Colonic mucosa (tissue), 4 donors: Measurements from ENCODE around the gene DISC1. TPM values are rescaled to one million over a fixed set of nuclear protein-coding genes. Genes with fewer than 3 reads are reported as not detected.

Source experiments
- DNase-seq: peaks from one replicate; pipeline ENCODE4 v3.0.0-alpha.2; 2020
- H3K27ac ChIP-seq: fragments of 200-600 bp; one replicate; pipeline ENCODE4 v1.8.0; 2021
- H3K27me3 ChIP-seq: fragments of 200-600 bp; one replicate; pipeline ENCODE4 v1.8.0; 2021
- H3K36me3 ChIP-seq: fragments of 200-600 bp; one replicate; pipeline ENCODE4 v1.8.0; 2021
- H3K4me1 ChIP-seq: fragments of 200-600 bp; one replicate; pipeline ENCODE4 v1.8.0; 2021; ENCODE audit warnings: mild to moderate bottlenecking
- H3K4me3 ChIP-seq: fragments of 200-600 bp; one replicate; pipeline ENCODE4 v1.8.0; 2021
- H3K9ac ChIP-seq, 2 donors: one replicate each; pipeline ENCODE4 v1.7.0; 2013; ENCODE audit warnings: control low read depth in 2 of 2, low read depth in 2 of 2, low read length in 2 of 2
- H3K9me3 ChIP-seq: fragments of 200-600 bp; one replicate; pipeline ENCODE4 v1.8.0; 2021
- CTCF ChIP-seq: fragments of 200-600 bp; IDR thresholded peaks from one replicate; pipeline ENCODE4 v1.8.0; 2022; ENCODE audit warnings: antibody characterized with exemption, mild to moderate bottlenecking
- intact Hi-C: fragments of 100-400 bp; cut with DNase I; formaldehyde crosslinking; loops from one replicate; pipeline ENCODE4 v1.14.1; 2022
- total RNA-seq, 2 donors: library from RNA; stranded (reverse); fragmentation: NEBNext Ultra II Directional in 1 of 2; extraction: Animal tissue kit (Norgen Biotek cat#: 25700) in 1 of 2; gene quantifications; one replicate each; pipeline ENCODE4 v1.2.1, GENCODE V29; 2021
- donor health status: healthy.
- donor health status: DM: no; HTN: no; CAD: no.
- donor health status: DM: no; HTN: no; CAD: no.

The DISC1 gene
- total RNA-seq, 2 donors from 2014 or later = 3.4 to 5.3 TPM

- Histone ChIP-seq H3K27me3 (no peaks in the 10 kb centered on the region), H3K4me1 (no peaks in the 10 kb centered on the region)
- intact Hi-C loops = no loop called here
Observed at GRCh38 chr1:231714440-231714839, 87.8 kb downstream of the DISC1 start.

GRCh38 chr1:231715816-231716722 lies 89.5 kb downstream of the DISC1 start:
- no peak overlapping the region for H3K9ac ChIP-seq
- H3K27ac ChIP-seq = no peak overlapping the region
- intact Hi-C loops = no loop called here
- no peak for TF ChIP-seq CTCF
- H3K9me3 ChIP-seq = no peaks in the 10 kb centered on the region
- H3K4me3 ChIP-seq = no peak overlapping the region
- DNase-seq = no peak
- no peaks in the 10 kb centered on the region for H3K4me1 ChIP-seq
- H3K36me3 ChIP-seq = no peaks in the 10 kb centered on the region
- H3K27me3 ChIP-seq = no peaks in the 10 kb centered on the region

More at GRCh38 chr1:231714440-231714839, 87.8 kb downstream of the DISC1 start:
- no peaks in the 10 kb centered on the region for H3K9me3 ChIP-seq
- TF ChIP-seq CTCF = no peak
- H3K27ac ChIP-seq = no peak overlapping the region
- no peak for DNase-seq
- no peak overlapping the region for H3K4me3 ChIP-seq
- H3K9ac ChIP-seq = no peak overlapping the region
- no peaks in the 10 kb centered on the region for H3K36me3 ChIP-seq

GRCh38 chr1:231716879-231717278 lies 90.3 kb downstream of the DISC1 start:
- no peaks in the 10 kb centered on the region for H3K27me3 ChIP-seq
- H3K36me3 ChIP-seq = no peaks in the 10 kb centered on the region
- H3K4me1 ChIP-seq = no peaks in the 10 kb centered on the region
- no peak overlapping the region for H3K27ac ChIP-seq
- H3K4me3 ChIP-seq = no peak overlapping the region
- intact Hi-C loops = no loop called here
- no peaks in the 10 kb centered on the region for H3K9me3 ChIP-seq
- no peak overlapping the region for H3K9ac ChIP-seq
- TF ChIP-seq CTCF = no peak
- DNase-seq = no peak

- DNase-seq = no peak
- no peak for TF ChIP-seq CTCF
- no peak overlapping the region for H3K4me3 ChIP-seq
- H3K9me3 ChIP-seq = no peaks in the 10 kb centered on the region
- no peaks in the 10 kb centered on the region for H3K36me3 ChIP-seq
- no peak overlapping the region for H3K27ac ChIP-seq
- no peaks in the 10 kb centered on the region for H3K27me3 ChIP-seq
- H3K9ac ChIP-seq = no peak overlapping the region
- H3K4me1 ChIP-seq = no peaks in the 10 kb centered on the region
- intact Hi-C loops = no loop called here
Observed at GRCh38 chr1:231719485-231720183, 93.0 kb downstream of the DISC1 start.

GRCh38 chr1:231720652-231721325 lies 94.2 kb downstream of the DISC1 start:
- no peak overlapping the region for H3K27ac ChIP-seq
- no peaks in the 10 kb centered on the region for H3K9me3 ChIP-seq
- no peaks in the 10 kb centered on the region for H3K4me1 ChIP-seq
- no peak overlapping the region for H3K9ac ChIP-seq
- TF ChIP-seq CTCF = no peak
- H3K36me3 ChIP-seq = no peaks in the 10 kb centered on the region
- intact Hi-C loops = no loop called here
- DNase-seq = no peak
- no peaks in the 10 kb centered on the region for H3K27me3 ChIP-seq
- no peak overlapping the region for H3K4me3 ChIP-seq
